Esophagus squamous epithelium (tissue), 4 donors: Measurements from ENCODE around the gene KCNK6.

Source experiments
- POLR2A ChIP-seq, 4 donors: fragments of 450-650 bp; IDR thresholded peaks; one replicate each; pipeline ENCODE4 v1.6.1; 2017; ENCODE audit warnings: antibody characterized with exemption in 4 of 4, mild to moderate bottlenecking in 4 of 4, moderate library complexity in 3 of 4
- TF ChIP-seq, protein P1 (sequence below), 6 experiments: fragments of 450-650 bp in 4 of 6; fragments of 200-600 bp in 2 of 6; sonication (generic) in 2 of 6; IDR thresholded peaks; one replicate each; pipeline ENCODE4 v1.5.1; 2016 to 2019; ENCODE audit warnings: antibody characterized with exemption in 6 of 6, mild to moderate bottlenecking in 4 of 6, moderate library complexity in 4 of 6

DNA sequence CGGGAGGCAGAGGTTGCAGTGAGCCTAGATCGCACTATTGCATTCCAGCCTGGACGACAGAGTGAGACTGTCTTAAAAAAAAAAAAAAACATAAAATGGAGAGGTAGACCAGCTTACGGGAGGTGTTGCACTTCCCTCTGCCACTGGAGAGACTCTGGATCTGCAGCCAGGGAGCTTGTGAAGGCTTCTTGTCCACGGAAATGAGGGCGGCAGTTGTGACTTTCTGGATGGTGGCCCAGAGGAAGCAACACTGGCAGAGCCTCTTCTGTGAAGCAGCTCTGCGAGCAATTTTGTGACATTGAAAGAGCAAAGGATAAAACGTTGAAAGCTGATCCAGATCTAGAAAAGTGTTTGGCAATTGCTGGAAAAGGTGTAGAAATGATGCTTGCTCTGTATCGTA, 44.9 kb upstream of the KCNK6 start:
- no peak for TF ChIP-seq POLR2A (IDR thresholded peaks at IDR 0.05)
- TF ChIP-seq, protein P1, sequence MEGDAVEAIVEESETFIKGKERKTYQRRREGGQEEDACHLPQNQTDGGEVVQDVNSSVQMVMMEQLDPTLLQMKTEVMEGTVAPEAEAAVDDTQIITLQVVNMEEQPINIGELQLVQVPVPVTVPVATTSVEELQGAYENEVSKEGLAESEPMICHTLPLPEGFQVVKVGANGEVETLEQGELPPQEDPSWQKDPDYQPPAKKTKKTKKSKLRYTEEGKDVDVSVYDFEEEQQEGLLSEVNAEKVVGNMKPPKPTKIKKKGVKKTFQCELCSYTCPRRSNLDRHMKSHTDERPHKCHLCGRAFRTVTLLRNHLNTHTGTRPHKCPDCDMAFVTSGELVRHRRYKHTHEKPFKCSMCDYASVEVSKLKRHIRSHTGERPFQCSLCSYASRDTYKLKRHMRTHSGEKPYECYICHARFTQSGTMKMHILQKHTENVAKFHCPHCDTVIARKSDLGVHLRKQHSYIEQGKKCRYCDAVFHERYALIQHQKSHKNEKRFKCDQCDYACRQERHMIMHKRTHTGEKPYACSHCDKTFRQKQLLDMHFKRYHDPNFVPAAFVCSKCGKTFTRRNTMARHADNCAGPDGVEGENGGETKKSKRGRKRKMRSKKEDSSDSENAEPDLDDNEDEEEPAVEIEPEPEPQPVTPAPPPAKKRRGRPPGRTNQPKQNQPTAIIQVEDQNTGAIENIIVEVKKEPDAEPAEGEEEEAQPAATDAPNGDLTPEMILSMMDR (IDR thresholded peaks at IDR 0.05) = no peak
